Measurements from ENCODE around the gene TEKT1. TPM values are rescaled to one million over a fixed set of nuclear protein-coding genes. Genes with fewer than 3 reads are reported as not detected.

TEKT1 gene
- total and polyA plus RNA-seq, 9 of the 15 experiments (the other 6 are each of a cell fraction or from before 2014, with no cell fraction given) = 0.06 TPM; not detected in 8

GRCh38 chr17:6830383-6830986, 1.0 kb downstream of the TEKT1 start:
- WGBS (ENCODE audit: insufficient coverage, low coverage, missing lambda C conversion rate) = 2% methylated on average over 7 of the region's 7 CpGs
- no peaks in the 10 kb centered on the region for H3K36me3 ChIP-seq (ENCODE audit: control insufficient read depth, insufficient read depth, low read length)
- no peak overlapping the region for H2AFZ ChIP-seq (ENCODE audit: low read depth, low read length)
- in situ Hi-C loops (cut with MboI) (no loop called here), intact Hi-C loops (cut with micrococcal nuclease) (no loop called here)
- ChIA-PET CTCF (ENCODE audit: low intra/inter-chr PET ratio) (no interaction called here), POLR2A (no interaction called here)
- peaks cover 0 to 5% of the 10 kb centered on the region in 2 experiments; a peak in 2 of 5 replicates for H3K4me1 ChIP-seq (replicated peaks in 1 of 2; ENCODE audit: control insufficient read depth in 2 of 2, insufficient read depth in 2 of 2, low read length in 2 of 2)
- H3K27ac ChIP-seq (ENCODE audit: extremely low read depth, low read depth, low read length) = no peak overlapping the region
- FAIRE-seq (no peak), ATAC-seq (no peak), DNase-seq (ENCODE audit: extremely low read depth in 1 of 4, low spot score in 3 of 4) (no peak)
- no peaks in the 10 kb centered on the region for H3K79me2 ChIP-seq (ENCODE audit: control insufficient read depth, insufficient read depth, low read length)
- no peak overlapping the region for H3K4me3 ChIP-seq
- H3K9me3 ChIP-seq (replicated peaks; ENCODE audit: control insufficient read depth, insufficient read depth, low read depth, low read length) = no peaks in the 10 kb centered on the region
- no peak overlapping the region for H3K4me2 ChIP-seq (ENCODE audit: insufficient read depth, low read length)
- no peak overlapping the region for H3K9ac ChIP-seq (ENCODE audit: insufficient read depth in 1 of 2, low read depth in 2 of 2, low read length in 2 of 2)
- no peaks in the 10 kb centered on the region for H3K9me1 ChIP-seq (ENCODE audit: control insufficient read depth, insufficient read depth, low read length)
- H4K20me1 ChIP-seq (replicated peaks; ENCODE audit: control insufficient read depth, insufficient read depth, low read length) = no peaks in the 10 kb centered on the region
- no TSS peak for BruUV-seq (replicated peaks)
- peaks cover 10 to 20% of the 10 kb centered on the region in 2 experiments; a peak in 4 of 5 replicates for H3K27me3 ChIP-seq (ENCODE audit: control insufficient read depth in 2 of 2, insufficient read depth in 2 of 2, low read length in 2 of 2)
- TF ChIP-seq ZNF384 (IDR thresholded peaks at IDR 0.05; ENCODE audit: low read depth, low read length) (no peak), ZFP36 (IDR thresholded peaks at IDR 0.05; ENCODE audit: low read depth, low read length, partially characterized antibody) (peak; percentile 9), FOXK2 (conservative IDR thresholded peaks at IDR 0.05 in 1 of 2, IDR thresholded peaks at IDR 0.05 in 1 of 2; ENCODE audit: low read depth in 2 of 2) (no peak), BMI1 (IDR thresholded peaks at IDR 0.05; ENCODE audit: low read length) (0 out of 2 replicates have a peak, but pooled peaks have one; percentile 61), RBFOX2 (IDR thresholded peaks at IDR 0.05; ENCODE audit: low read depth, low read length) (no peak), SREBF1 (IDR thresholded peaks at IDR 0.05; ENCODE audit: borderline replicate concordance, low read depth, low read length) (no peak), ZBED1 (IDR thresholded peaks at IDR 0.05) (no peak), CEBPZ (IDR thresholded peaks at IDR 0.05; ENCODE audit: borderline replicate concordance, low read depth, low read length) (no peak), CBX8 (IDR thresholded peaks at IDR 0.05; ENCODE audit: borderline replicate concordance, extremely low read depth, low read depth, low read length, poor library complexity, severe bottlenecking) (peak; percentile 94)
